PC-3 (cell line): Measurements from ENCODE around the gene XPC. TPM values are rescaled to one million over a fixed set of nuclear protein-coding genes. Genes with fewer than 3 reads are reported as not detected.

Experiments used
- ATAC-seq: fragments of 200-7000 bp; cut with Tn5 transposase; 2 replicates; pipeline ENCODE4 v1.9.1; 2020; ENCODE audit warnings: mild to moderate bottlenecking, moderate library complexity
- BruUV-seq: library from RNA; stranded (reverse); fragments of 400-500 nt; replicated peaks from 2 replicates; lab custom pipeline; 2021; lab: Mats Ljungman, UMichigan
- CTCF ChIA-PET: fragments of 300-600 bp; sonication (Branson Sonifier 250); formaldehyde crosslinking; loops from one replicate; lab custom pipeline; 2022; ENCODE audit warnings: antibody characterized with exemption; lab: Charles Lee
- POLR2A ChIA-PET: fragments of 300-600 bp; sonication (Branson Sonifier 250); formaldehyde crosslinking; loops from one replicate; lab custom pipeline; 2022; ENCODE audit warnings: antibody characterized with exemption; ENCODE audit not compliant: unreplicated experiment; lab: Charles Lee
- DNase-seq: peaks from one replicate; pipeline ENCODE4 v3.0.0-alpha.2; 2015
- H2AFZ ChIP-seq: fragments of 300-600 bp; sonication (generic); 2 replicates; pipeline ENCODE4 v1.6.0; 2016; ENCODE audit warnings: antibody characterized with exemption, low read length
- H3F3A ChIP-seq: fragments of 300-600 bp; sonication (generic); one replicate; pipeline ENCODE4 v1.6.0; 2017; ENCODE audit warnings: antibody characterized with exemption, low read length, control low read depth, mild to moderate bottlenecking; ENCODE audit not compliant: unreplicated experiment
- H3K27ac ChIP-seq: fragments of 300-600 bp; sonication (generic); 2 replicates; pipeline ENCODE4 v1.5.1; 2016; ENCODE audit warnings: mild to moderate bottlenecking, low read length
- H3K27me3 ChIP-seq: fragments of 300-600 bp; sonication (generic); 2 replicates; pipeline ENCODE4 v1.6.1; 2016; ENCODE audit warnings: low read length, mixed read lengths
- H3K36me3 ChIP-seq: fragments of 300-600 bp; sonication (generic); 2 replicates; pipeline ENCODE4 v1.6.1; 2016; ENCODE audit warnings: low read depth, mixed run types, low read length, mixed read lengths
- H3K4me1 ChIP-seq: fragments of 300-600 bp; sonication (generic); 2 replicates; pipeline ENCODE4 v1.5.1; 2016; ENCODE audit warnings: low read length; ENCODE audit not compliant: insufficient read depth
- H3K4me2 ChIP-seq: fragments of 300-600 bp; sonication (generic); 2 replicates; pipeline ENCODE4 v1.6.0; 2016; ENCODE audit warnings: low read length
- H3K4me3 ChIP-seq: fragments of 300-600 bp; sonication (generic); 2 replicates; pipeline ENCODE4 v1.5.1; 2016; ENCODE audit warnings: mild to moderate bottlenecking, low read length, mixed read lengths
- H3K79me2 ChIP-seq: fragments of 300-600 bp; sonication (generic); 2 replicates; pipeline ENCODE4 v1.6.1; 2017; ENCODE audit warnings: low read length, mixed read lengths
- H3K9ac ChIP-seq: fragments of 300-600 bp; sonication (generic); 2 replicates; pipeline ENCODE4 v1.6.0; 2016; ENCODE audit warnings: mild to moderate bottlenecking, low read length
- H3K9me2 ChIP-seq: fragments of 300-600 bp; sonication (generic); replicated peaks from 2 replicates; pipeline ENCODE4 v1.6.1; 2016; ENCODE audit warnings: mixed run types, low read length, mixed read lengths
- H3K9me3 ChIP-seq: fragments of 300-600 bp; sonication (generic); 2 replicates; pipeline ENCODE4 v1.6.1; 2016; ENCODE audit warnings: low read length, mixed read lengths
- H4K20me1 ChIP-seq: fragments of 300-600 bp; sonication (generic); 2 replicates; pipeline ENCODE4 v1.6.1; 2016; ENCODE audit warnings: low read length, mixed read lengths
- CTCF ChIP-seq: fragments of 300-600 bp; sonication (generic); conservative IDR thresholded peaks from 2 replicates; pipeline ENCODE4 v1.5.1; 2017; ENCODE audit warnings: antibody characterized with exemption, low read depth, mild to moderate bottlenecking, low read length
- EZH2 ChIP-seq: fragments of 300-600 bp; sonication (generic); IDR thresholded peaks from one replicate; pipeline ENCODE4 v1.6.1; 2017; ENCODE audit warnings: antibody characterized with exemption, mild to moderate bottlenecking, low read length; ENCODE audit not compliant: unreplicated experiment
- EZH2phosphoT487 ChIP-seq: fragments of 300-600 bp; sonication (generic); IDR thresholded peaks from 2 replicates; pipeline ENCODE4 v1.6.1; 2018; ENCODE audit warnings: mild to moderate bottlenecking, antibody characterized with exemption, low read length, borderline replicate concordance
- intact Hi-C: fragments of 100-400 bp; cut with micrococcal nuclease; formaldehyde crosslinking; loops from 2 replicates; pipeline ENCODE4 v1.9.0; 2023
- total RNA-seq: library from RNA; depleted of rRNA; stranded (reverse); fragments of >200 nt; gene quantifications from 2 replicates; pipeline ENCODE4 v1.2.3, GENCODE V29; 2014

The XPC gene
- total RNA-seq, 1 experiment from 2014 or later = 24.3 TPM

GRCh38 chr3:14125193-14126016 is 53.0 kb downstream of the XPC start:
- ATAC-seq = peak; percentile 60
- H4K20me1 ChIP-seq = peaks cover 30% of the 10 kb centered on the region
- peaks cover 27% of the 10 kb centered on the region for H3K36me3 ChIP-seq
- peak overlapping the region; percentile 78 for H3K4me2 ChIP-seq
- peak overlapping the region; percentile 87 for H3K4me3 ChIP-seq
- POLR2A ChIA-PET = interaction anchor here (0.5 to 2.2 kb wide), 8 partner anchors 13 to 642 kb away, joined by 3 to 20 read pairs (median 4); partner anchors contain the start of genes LSM3 and XPC
- peaks cover 23% of the 10 kb centered on the region for H3K4me1 ChIP-seq
- H2AFZ ChIP-seq = peak overlapping the region; percentile 73
- TSS peak; percentile 41 for BruUV-seq
- H3K79me2 ChIP-seq = peaks cover 81% of the 10 kb centered on the region
- TF ChIP-seq EZH2phosphoT487 (no peak), EZH2 (no peak), CTCF (peak; percentile 17; the same call in 1 of the 2 replicates)
- H3K9me3 ChIP-seq = no peaks in the 10 kb centered on the region
- CTCF ChIA-PET = interaction anchor here (2.2 kb wide), 1 partner anchor 229 kb away, joined by 6 read pairs; no protein-coding TSS in a partner anchor
- peak overlapping the region; percentile 51 for H3K27ac ChIP-seq
- H3K9ac ChIP-seq = peak overlapping the region; percentile 94
- no peaks in the 10 kb centered on the region for H3K9me2 ChIP-seq
- no peaks in the 10 kb centered on the region for H3F3A ChIP-seq
- intact Hi-C loops = loop anchor here (2.0 to 10.0 kb wide), 2 partner anchors 229 to 471 kb away; no protein-coding TSS in a partner anchor
- H3K27me3 ChIP-seq = no peaks in the 10 kb centered on the region
- DNase-seq = peak; percentile 94

GRCh38 chr3:14124615-14125192 is 53.7 kb downstream of the XPC start, which contains the start of the genes CHCHD4 and TMEM43:
Gene CHCHD4, minus strand, starts transcription at chr3:14124870. Its CDS starts 194 bp downstream, at chr3:14124676.
Gene TMEM43, plus strand, starts transcription at chr3:14125052. Its CDS starts 142 bp downstream, at chr3:14125194.
- Histone ChIP-seq H3K4me3 (peak within 1 kb of the TSS; percentile 87), H2AFZ (peak within 1 kb of the TSS; percentile 83), H3K27me3 (no peaks in the 10 kb centered on the region), H3K4me1 (peaks cover 23% of the 10 kb centered on the region), H3F3A (no peaks in the 10 kb centered on the region), H4K20me1 (peaks cover 30% of the 10 kb centered on the region), H3K36me3 (peaks cover 23% of the 10 kb centered on the region), H3K9me3 (no peaks in the 10 kb centered on the region), H3K4me2 (peak within 1 kb of the TSS; percentile 87), H3K9ac (peak within 1 kb of the TSS; percentile 94), H3K9me2 (no peaks in the 10 kb centered on the region), H3K27ac (peak within 1 kb of the TSS; percentile 55), H3K79me2 (peaks cover 86% of the 10 kb centered on the region)
- POLR2A ChIA-PET = interaction anchor here (0.5 to 2.2 kb wide), 7 partner anchors 12 to 336 kb away, joined by 3 to 20 read pairs (median 5); partner anchors contain the start of genes LSM3 and XPC
- peak; percentile 80 for ATAC-seq
- peak; percentile 99 for DNase-seq
- intact Hi-C loops = loop anchor here (1.0 to 10.0 kb wide), 5 partner anchors 20 to 470 kb away; partner anchors contain the start of genes LSM3, SLC6A6 and XPC
- TF ChIP-seq EZH2phosphoT487 = no peak
- TF ChIP-seq CTCF = no peak
- TF ChIP-seq EZH2 = no peak
- no TSS peak for BruUV-seq
- CTCF ChIA-PET = interaction anchor here (0.8 to 2.2 kb wide), 2 partner anchors 227 to 228 kb away, joined by 3 to 6 read pairs; no protein-coding TSS in a partner anchor
